ENCODE results near the gene KCNJ10.

KCNJ10 gene

DNA sequence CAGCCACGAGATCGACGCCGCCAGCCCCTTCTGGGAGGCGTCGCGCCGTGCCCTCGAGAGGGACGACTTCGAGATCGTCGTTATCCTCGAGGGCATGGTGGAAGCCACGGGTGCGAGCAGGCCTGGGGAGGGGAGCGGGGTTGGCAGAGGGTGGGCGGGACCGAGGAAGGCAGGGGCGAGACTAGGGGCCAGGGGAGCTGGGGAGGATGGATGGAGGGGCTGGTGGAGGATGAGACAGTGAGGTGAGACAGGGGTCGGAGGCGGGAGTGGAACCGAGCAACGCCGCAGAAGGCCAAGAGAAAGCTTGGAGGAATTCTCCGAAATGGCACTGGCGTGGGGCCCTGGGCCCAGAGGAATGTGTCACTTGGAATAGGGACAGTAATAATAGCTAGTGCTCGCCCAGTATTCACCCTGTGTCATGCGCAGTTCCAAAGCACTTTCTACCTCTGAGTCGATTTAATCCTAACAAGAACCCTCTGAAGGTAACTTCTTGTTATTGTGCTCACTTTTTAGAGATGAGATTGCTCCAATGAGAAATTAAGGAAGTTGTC lies 14.9 kb upstream of the KCNJ10 start:
- H3K9me3 ChIP-seq (ENCODE audit: control insufficient read depth, low read length): no peaks in the 10 kb centered on the region
- no peak overlapping the region for H3K4me3 ChIP-seq (ENCODE audit: low read depth, low read length)
- no peak overlapping the region for H3K27ac ChIP-seq
- no peak overlapping the region for H3K9ac ChIP-seq
- H3K4me2 ChIP-seq (ENCODE audit: low read length): no peak overlapping the region
- no peaks in the 10 kb centered on the region for H3K36me3 ChIP-seq (ENCODE audit: control insufficient read depth, insufficient read depth, low read length)
- H3K4me1 ChIP-seq: no peaks in the 10 kb centered on the region
- no peak overlapping the region for H2AFZ ChIP-seq
- TF ChIP-seq, protein P1, sequence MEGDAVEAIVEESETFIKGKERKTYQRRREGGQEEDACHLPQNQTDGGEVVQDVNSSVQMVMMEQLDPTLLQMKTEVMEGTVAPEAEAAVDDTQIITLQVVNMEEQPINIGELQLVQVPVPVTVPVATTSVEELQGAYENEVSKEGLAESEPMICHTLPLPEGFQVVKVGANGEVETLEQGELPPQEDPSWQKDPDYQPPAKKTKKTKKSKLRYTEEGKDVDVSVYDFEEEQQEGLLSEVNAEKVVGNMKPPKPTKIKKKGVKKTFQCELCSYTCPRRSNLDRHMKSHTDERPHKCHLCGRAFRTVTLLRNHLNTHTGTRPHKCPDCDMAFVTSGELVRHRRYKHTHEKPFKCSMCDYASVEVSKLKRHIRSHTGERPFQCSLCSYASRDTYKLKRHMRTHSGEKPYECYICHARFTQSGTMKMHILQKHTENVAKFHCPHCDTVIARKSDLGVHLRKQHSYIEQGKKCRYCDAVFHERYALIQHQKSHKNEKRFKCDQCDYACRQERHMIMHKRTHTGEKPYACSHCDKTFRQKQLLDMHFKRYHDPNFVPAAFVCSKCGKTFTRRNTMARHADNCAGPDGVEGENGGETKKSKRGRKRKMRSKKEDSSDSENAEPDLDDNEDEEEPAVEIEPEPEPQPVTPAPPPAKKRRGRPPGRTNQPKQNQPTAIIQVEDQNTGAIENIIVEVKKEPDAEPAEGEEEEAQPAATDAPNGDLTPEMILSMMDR (IDR thresholded peaks at IDR 0.05): no peak
- H3K27me3 ChIP-seq (ENCODE audit: control insufficient read depth, insufficient read depth, low read length): no peaks in the 10 kb centered on the region
- H3K79me2 ChIP-seq: no peaks in the 10 kb centered on the region

DNA sequence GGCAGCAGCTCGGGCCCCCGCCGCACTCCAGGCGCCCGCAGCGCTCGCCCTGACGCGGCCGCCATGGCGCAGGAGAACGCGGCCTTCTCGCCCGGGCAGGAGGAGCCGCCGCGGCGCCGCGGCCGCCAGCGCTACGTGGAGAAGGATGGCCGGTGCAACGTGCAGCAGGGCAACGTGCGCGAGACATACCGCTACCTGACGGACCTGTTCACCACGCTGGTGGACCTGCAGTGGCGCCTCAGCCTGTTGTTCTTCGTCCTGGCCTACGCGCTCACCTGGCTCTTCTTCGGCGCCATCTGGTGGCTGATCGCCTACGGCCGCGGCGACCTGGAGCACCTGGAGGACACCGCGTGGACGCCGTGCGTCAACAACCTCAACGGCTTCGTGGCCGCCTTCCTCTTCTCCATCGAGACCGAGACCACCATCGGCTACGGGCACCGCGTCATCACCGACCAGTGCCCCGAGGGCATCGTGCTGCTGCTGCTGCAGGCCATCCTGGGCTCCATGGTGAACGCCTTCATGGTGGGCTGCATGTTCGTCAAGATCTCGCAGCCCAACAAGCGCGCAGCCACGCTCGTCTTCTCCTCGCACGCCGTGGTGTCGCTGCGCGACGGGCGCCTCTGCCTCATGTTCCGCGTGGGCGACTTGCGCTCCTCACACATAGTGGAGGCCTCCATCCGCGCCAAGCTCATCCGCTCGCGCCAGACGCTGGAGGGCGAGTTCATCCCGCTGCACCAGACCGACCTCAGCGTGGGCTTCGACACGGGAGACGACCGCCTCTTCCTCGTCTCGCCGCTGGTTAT lies 14.2 kb upstream of the KCNJ10 start:
- H3K4me1 ChIP-seq: no peaks in the 10 kb centered on the region
- no peaks in the 10 kb centered on the region for H3K9me3 ChIP-seq (ENCODE audit: control insufficient read depth, low read length)
- no peaks in the 10 kb centered on the region for H3K79me2 ChIP-seq
- peak overlapping the region; percentile 55 for H3K4me2 ChIP-seq (ENCODE audit: low read length)
- no peak overlapping the region for H3K27ac ChIP-seq
- no peaks in the 10 kb centered on the region for H3K36me3 ChIP-seq (ENCODE audit: control insufficient read depth, insufficient read depth, low read length)
- no peaks in the 10 kb centered on the region for H3K27me3 ChIP-seq (ENCODE audit: control insufficient read depth, insufficient read depth, low read length)
- H3K4me3 ChIP-seq (ENCODE audit: low read depth, low read length): peak overlapping the region; percentile 5
- H2AFZ ChIP-seq: peak overlapping the region; percentile 56
- H3K9ac ChIP-seq: no peak overlapping the region
- TF ChIP-seq, protein P1 (IDR thresholded peaks at IDR 0.05): peak; percentile 64

DNA sequence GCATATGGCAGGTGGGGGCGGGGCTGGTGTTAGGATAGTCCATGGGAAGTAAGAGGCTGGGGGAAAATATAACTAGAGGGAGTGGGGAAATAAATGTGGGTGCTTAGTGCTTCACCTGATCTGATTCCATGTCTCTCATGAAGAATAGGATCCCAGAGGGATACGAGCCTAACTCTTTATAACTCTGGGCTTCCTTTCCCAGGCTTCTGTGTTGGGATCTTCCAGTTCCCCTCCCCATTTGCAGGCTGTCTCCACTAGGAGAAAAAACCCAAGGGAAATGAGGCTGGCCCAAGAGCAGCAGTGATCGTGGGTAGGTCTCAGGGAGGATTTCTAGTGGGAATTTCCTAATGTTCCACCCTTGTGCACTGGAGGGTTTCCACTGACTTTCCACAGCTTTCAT lies 13.0 kb upstream of the KCNJ10 start:
- H3K36me3 ChIP-seq (ENCODE audit: control insufficient read depth, insufficient read depth, low read length): no peaks in the 10 kb centered on the region
- H3K4me2 ChIP-seq (ENCODE audit: low read length): no peak overlapping the region
- no peak overlapping the region for H3K27ac ChIP-seq
- no peak overlapping the region for H2AFZ ChIP-seq
- no peak overlapping the region for H3K9ac ChIP-seq
- no peaks in the 10 kb centered on the region for H3K79me2 ChIP-seq
- no peaks in the 10 kb centered on the region for H3K27me3 ChIP-seq (ENCODE audit: control insufficient read depth, insufficient read depth, low read length)
- H3K9me3 ChIP-seq (ENCODE audit: control insufficient read depth, low read length): no peaks in the 10 kb centered on the region
- H3K4me3 ChIP-seq (ENCODE audit: low read depth, low read length): no peak overlapping the region
- TF ChIP-seq, protein P1 (IDR thresholded peaks at IDR 0.05): no peak
- no peaks in the 10 kb centered on the region for H3K4me1 ChIP-seq

DNA sequence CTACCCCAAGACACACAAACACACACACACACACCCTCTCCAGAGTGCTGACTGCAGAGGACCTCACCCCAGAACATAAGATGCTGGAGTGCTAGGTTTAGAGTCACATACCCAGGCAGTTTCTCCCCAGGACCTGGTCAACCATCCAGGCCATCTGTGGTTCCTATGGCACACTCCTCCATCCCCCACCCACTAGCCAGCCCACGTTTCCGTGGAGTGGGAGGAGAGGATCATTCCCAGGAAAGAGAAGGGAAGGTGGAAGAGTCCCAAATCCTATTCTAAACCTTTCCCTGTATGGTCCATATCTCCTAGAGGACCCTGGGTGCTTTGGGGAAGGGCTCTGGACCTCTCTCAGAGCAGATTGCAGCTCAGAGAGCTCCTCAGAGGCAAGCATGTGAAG lies 12.5 kb upstream of the KCNJ10 start:
- Histone ChIP-seq H3K27me3 (ENCODE audit: control insufficient read depth, insufficient read depth, low read length) (no peaks in the 10 kb centered on the region), H3K9me3 (ENCODE audit: control insufficient read depth, low read length) (no peaks in the 10 kb centered on the region), H3K27ac (no peak overlapping the region), H3K79me2 (no peaks in the 10 kb centered on the region), H3K36me3 (ENCODE audit: control insufficient read depth, insufficient read depth, low read length) (no peaks in the 10 kb centered on the region), H3K4me3 (ENCODE audit: low read depth, low read length) (no peak overlapping the region), H3K4me1 (no peaks in the 10 kb centered on the region), H2AFZ (no peak overlapping the region), H3K4me2 (ENCODE audit: low read length) (no peak overlapping the region), H3K9ac (no peak overlapping the region)
- TF ChIP-seq, protein P1 (IDR thresholded peaks at IDR 0.05): no peak

All from parathyroid adenoma (tissue), 2 donors.